HEK293 (cell line): ENCODE data around the gene USP8.
A peak's percentile ranks its signal among the peaks of the same experiment; 100 is the strongest.

Source experiments
- INSM2 ChIP-seq: fragments of 450-650 bp; formaldehyde crosslinking; IDR thresholded peaks from 2 replicates; pipeline ENCODE4 v1.5.1; 2016; ENCODE audit warnings: missing biosample characterization, missing genetic modification characterization
- KLF16 ChIP-seq: fragments of 450-650 bp; formaldehyde crosslinking; IDR thresholded peaks from 2 replicates; pipeline ENCODE4 v1.5.1; 2017; ENCODE audit warnings: missing biosample characterization, missing genetic modification characterization
- PRDM1 ChIP-seq: fragments of 450-650 bp; formaldehyde crosslinking; IDR thresholded peaks from 2 replicates; pipeline ENCODE4; 2016; ENCODE audit warnings: missing biosample characterization, missing genetic modification characterization
- SCRT2 ChIP-seq: fragments of 450-650 bp; formaldehyde crosslinking; IDR thresholded peaks from 2 replicates; pipeline ENCODE4 v1.5.1; 2016; ENCODE audit warnings: missing biosample characterization, missing genetic modification characterization
- TCF7L2 ChIP-seq: IDR thresholded peaks from 2 replicates; pipeline ENCODE4 v1.6.1; 2011; ENCODE audit warnings: low read depth, mild to moderate bottlenecking, inconsistent platforms, low read length, moderate library complexity, borderline replicate concordance
- ZBTB10 ChIP-seq: fragments of 450-650 bp; formaldehyde crosslinking; IDR thresholded peaks from 2 replicates; pipeline ENCODE4 v1.5.1; 2016; ENCODE audit warnings: missing biosample characterization, missing genetic modification characterization
- ZBTB21 ChIP-seq: fragments of 450-650 bp; formaldehyde crosslinking; IDR thresholded peaks from 2 replicates; pipeline ENCODE4 v1.5.1; 2017; ENCODE audit warnings: missing biosample characterization, missing genetic modification characterization
- ZNF169 ChIP-seq: fragments of 450-650 bp; formaldehyde crosslinking; IDR thresholded peaks from 2 replicates; pipeline ENCODE4 v1.5.1; 2016; ENCODE audit warnings: missing biosample characterization, missing genetic modification characterization
- ZNF473 ChIP-seq: fragments of 450-650 bp; formaldehyde crosslinking; IDR thresholded peaks from 2 replicates; pipeline ENCODE4 v1.5.1; 2017; ENCODE audit warnings: missing biosample characterization, missing genetic modification characterization
- ZNF501 ChIP-seq: fragments of 450-650 bp; formaldehyde crosslinking; IDR thresholded peaks from 2 replicates; pipeline ENCODE4 v1.5.1; 2016; ENCODE audit warnings: missing biosample characterization, missing genetic modification characterization
- ZNF560 ChIP-seq: fragments of 450-650 bp; formaldehyde crosslinking; IDR thresholded peaks from 2 replicates; pipeline ENCODE4 v1.5.1; 2017; ENCODE audit warnings: missing biosample characterization, missing genetic modification characterization, borderline replicate concordance
- ZNF76 ChIP-seq: fragments of 450-650 bp; formaldehyde crosslinking; IDR thresholded peaks from 2 replicates; pipeline ENCODE4; 2016; ENCODE audit warnings: low read depth, missing biosample characterization, missing genetic modification characterization, borderline replicate concordance
- ZSCAN23 ChIP-seq: fragments of 450-650 bp; formaldehyde crosslinking; IDR thresholded peaks from 2 replicates; pipeline ENCODE4 v1.5.1; 2016; ENCODE audit warnings: missing biosample characterization, missing genetic modification characterization
- ZSCAN4 ChIP-seq: fragments of 450-650 bp; formaldehyde crosslinking; IDR thresholded peaks from 2 replicates; pipeline ENCODE4 v1.5.1; 2017; ENCODE audit warnings: missing biosample characterization, missing genetic modification characterization
- TF ChIP-seq, protein P1 (sequence below): fragments of 450-650 bp; formaldehyde crosslinking; IDR thresholded peaks from 2 replicates; pipeline ENCODE4 v1.5.1; 2017; ENCODE audit warnings: missing biosample characterization, missing genetic modification characterization
- TF ChIP-seq, protein P2 (sequence below): sonication (generic); formaldehyde crosslinking; IDR thresholded peaks from 2 replicates; pipeline ENCODE4 v1.8.1; 2022; ENCODE audit warnings: mild to moderate bottlenecking, moderate library complexity, missing genetic modification reagents

Gene USP8

GRCh38 chr15:50424066-50424890, at the start of gene USP8 (continued):
- TF ChIP-seq ZSCAN4 (no peak), ZNF501 (tag by site-specific recombination) (no peak), PRDM1 (tag by site-specific recombination) (no peak), ZNF473 (tag by site-specific recombination) (no peak), ZNF560 (no peak), ZNF76 (peak; percentile 90), ZBTB10 (tag by site-specific recombination) (no peak), ZBTB21 (tag by site-specific recombination) (peak; percentile 29; the same call in 1 of the 2 replicates), SCRT2 (tag by site-specific recombination) (0 out of 2 replicates have a peak, but pooled peaks have one; percentile 28), TCF7L2 (no peak), ZSCAN23 (tag by site-specific recombination) (no peak), ZNF169 (no peak), INSM2 (tag by site-specific recombination) (no peak), KLF16 (tag by site-specific recombination) (0 out of 2 replicates have a peak, but pooled peaks have one; percentile 41)
- TF ChIP-seq, protein P1, sequence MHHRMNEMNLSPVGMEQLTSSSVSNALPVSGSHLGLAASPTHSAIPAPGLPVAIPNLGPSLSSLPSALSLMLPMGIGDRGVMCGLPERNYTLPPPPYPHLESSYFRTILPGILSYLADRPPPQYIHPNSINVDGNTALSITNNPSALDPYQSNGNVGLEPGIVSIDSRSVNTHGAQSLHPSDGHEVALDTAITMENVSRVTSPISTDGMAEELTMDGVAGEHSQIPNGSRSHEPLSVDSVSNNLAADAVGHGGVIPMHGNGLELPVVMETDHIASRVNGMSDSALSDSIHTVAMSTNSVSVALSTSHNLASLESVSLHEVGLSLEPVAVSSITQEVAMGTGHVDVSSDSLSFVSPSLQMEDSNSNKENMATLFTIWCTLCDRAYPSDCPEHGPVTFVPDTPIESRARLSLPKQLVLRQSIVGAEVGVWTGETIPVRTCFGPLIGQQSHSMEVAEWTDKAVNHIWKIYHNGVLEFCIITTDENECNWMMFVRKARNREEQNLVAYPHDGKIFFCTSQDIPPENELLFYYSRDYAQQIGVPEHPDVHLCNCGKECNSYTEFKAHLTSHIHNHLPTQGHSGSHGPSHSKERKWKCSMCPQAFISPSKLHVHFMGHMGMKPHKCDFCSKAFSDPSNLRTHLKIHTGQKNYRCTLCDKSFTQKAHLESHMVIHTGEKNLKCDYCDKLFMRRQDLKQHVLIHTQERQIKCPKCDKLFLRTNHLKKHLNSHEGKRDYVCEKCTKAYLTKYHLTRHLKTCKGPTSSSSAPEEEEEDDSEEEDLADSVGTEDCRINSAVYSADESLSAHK (tag by site-specific recombination): no peak
- TF ChIP-seq, protein P2, sequence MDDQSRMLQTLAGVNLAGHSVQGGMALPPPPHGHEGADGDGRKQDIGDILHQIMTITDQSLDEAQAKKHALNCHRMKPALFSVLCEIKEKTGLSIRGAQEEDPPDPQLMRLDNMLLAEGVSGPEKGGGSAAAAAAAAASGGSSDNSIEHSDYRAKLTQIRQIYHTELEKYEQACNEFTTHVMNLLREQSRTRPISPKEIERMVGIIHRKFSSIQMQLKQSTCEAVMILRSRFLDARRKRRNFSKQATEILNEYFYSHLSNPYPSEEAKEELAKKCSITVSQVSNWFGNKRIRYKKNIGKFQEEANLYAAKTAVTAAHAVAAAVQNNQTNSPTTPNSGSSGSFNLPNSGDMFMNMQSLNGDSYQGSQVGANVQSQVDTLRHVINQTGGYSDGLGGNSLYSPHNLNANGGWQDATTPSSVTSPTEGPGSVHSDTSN: no peak
